Activated CD4-positive, alpha-beta T cell treated with anti-CD3 and anti-CD28 coated beads, Interleukin-2, amount 10 ng/mL, durations not matched to agents 7 days and 5 days (primary cell): ENCODE results near the gene C20orf204. TPM values are rescaled to one million over a fixed set of nuclear protein-coding genes. Genes with fewer than 3 reads are reported as not detected.
"Not testable (repeated sequence)": the region's sequence is repeated elsewhere in the genome, so short reads cannot be mapped to it uniquely, and the experiment has no call there.

Source experiments
- CTCF ChIA-PET: fragments of 350-600 bp; sonication (Branson Sonifier 250); formaldehyde crosslinking; loops from one replicate; lab custom pipeline; 2021; ENCODE audit warnings: antibody characterized with exemption; lab: Charles Lee
- POLR2A ChIA-PET: fragments of 350-600 bp; sonication (Branson Sonifier 250); formaldehyde crosslinking; loops from one replicate; lab custom pipeline; 2021; ENCODE audit warnings: antibody characterized with exemption; lab: Charles Lee
- DNase-seq: peaks from one replicate; pipeline ENCODE4 v3.0.0-alpha.2; 2020
- H3K27ac Mint-ChIP-seq: one replicate; pipeline ENCODE4 v1.8.0; 2021; ENCODE audit warnings: mild to moderate bottlenecking, moderate library complexity, mixed read lengths
- H3K27me3 Mint-ChIP-seq: one replicate; pipeline ENCODE4 v1.8.0; 2021; ENCODE audit warnings: mixed read lengths
- H3K36me3 Mint-ChIP-seq: one replicate; pipeline ENCODE4 v1.8.0; 2021; ENCODE audit warnings: low read depth, mixed read lengths
- H3K4me1 Mint-ChIP-seq: one replicate; pipeline ENCODE4 v1.8.0; 2021; ENCODE audit warnings: mixed read lengths
- H3K4me3 Mint-ChIP-seq: one replicate; pipeline ENCODE4 v1.8.0; 2021; ENCODE audit warnings: mild to moderate bottlenecking, moderate library complexity, mixed read lengths
- H3K9me3 Mint-ChIP-seq: one replicate; pipeline ENCODE4 v1.8.0; 2021; ENCODE audit warnings: mixed read lengths
- total RNA-seq, 2 experiments: library from RNA; stranded (reverse); gene quantifications; one replicate each; pipeline ENCODE4 v1.2.3, GENCODE V29; 2021

Gene C20orf204
- total RNA-seq, 2 experiments from 2014 or later = 3.5 to 4.8 TPM

DNA sequence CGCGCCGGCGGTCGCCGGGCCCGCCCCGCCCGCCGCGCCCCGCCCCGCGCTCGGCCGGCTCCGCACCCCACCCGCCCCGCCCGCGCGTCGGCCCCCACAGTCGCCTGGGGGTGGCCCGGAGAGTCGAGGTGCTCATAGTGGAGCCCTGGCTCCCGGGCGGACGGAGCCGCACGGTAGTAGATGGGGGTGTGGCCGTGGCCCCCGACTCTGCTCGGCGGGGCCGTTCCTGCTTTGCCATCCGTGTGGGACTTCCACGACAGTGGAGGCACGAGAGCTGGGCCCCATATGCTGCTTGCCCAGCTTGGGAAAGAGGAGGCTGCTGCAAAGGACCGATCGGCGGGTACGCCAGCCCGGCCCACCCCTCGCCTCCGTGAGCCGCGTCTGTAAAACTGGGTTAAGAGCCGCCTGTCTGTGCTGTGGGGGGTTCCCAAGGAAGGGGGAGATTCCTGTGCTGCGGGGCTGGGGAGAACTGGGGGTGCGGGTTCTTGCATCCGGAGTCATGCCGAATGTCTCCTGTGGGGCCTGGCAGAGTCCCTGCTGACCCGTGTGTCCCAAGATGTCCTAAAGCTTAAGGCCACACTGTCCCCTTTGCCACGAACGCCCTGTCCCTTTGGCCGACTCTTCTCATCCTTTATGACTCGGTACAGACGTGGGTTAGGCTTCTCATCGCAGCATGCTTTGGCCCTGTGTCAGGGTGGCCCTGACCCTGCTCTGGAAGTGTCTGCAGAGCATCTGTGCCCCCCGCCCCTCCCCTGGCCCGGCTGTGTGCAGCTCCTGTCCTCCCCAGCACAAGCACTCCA is 44.2 kb downstream of the C20orf204 start, which contains the start of gene OPRL1:
Gene OPRL1 (plus strand): TSS at position 70 of the 800 bp plus-strand sequence. CDS start 12,639 bp downstream, outside the sequence.
- ChIA-PET POLR2A (interaction anchor here (0.6 kb wide), 1 partner anchor 41 kb away, joined by 3 read pairs; no protein-coding TSS in a partner anchor), CTCF (interaction anchor here (0.9 to 5.1 kb wide), 3 partner anchors 11 to 41 kb away, joined by 4 to 30 read pairs (median 10); no protein-coding TSS in a partner anchor)
- H3K4me3 Mint-ChIP-seq = peak within 1 kb of the TSS; percentile 90
- DNase-seq = no peak
- no peaks in the 10 kb centered on the region for H3K9me3 Mint-ChIP-seq
- H3K4me1 Mint-ChIP-seq = peaks cover 49% of the 10 kb centered on the region
- H3K36me3 Mint-ChIP-seq = peaks cover 22% of the 10 kb centered on the region
- peaks cover 16% of the 10 kb centered on the region for H3K27me3 Mint-ChIP-seq
- peak within 1 kb of the TSS; percentile 83 for H3K27ac Mint-ChIP-seq

DNA sequence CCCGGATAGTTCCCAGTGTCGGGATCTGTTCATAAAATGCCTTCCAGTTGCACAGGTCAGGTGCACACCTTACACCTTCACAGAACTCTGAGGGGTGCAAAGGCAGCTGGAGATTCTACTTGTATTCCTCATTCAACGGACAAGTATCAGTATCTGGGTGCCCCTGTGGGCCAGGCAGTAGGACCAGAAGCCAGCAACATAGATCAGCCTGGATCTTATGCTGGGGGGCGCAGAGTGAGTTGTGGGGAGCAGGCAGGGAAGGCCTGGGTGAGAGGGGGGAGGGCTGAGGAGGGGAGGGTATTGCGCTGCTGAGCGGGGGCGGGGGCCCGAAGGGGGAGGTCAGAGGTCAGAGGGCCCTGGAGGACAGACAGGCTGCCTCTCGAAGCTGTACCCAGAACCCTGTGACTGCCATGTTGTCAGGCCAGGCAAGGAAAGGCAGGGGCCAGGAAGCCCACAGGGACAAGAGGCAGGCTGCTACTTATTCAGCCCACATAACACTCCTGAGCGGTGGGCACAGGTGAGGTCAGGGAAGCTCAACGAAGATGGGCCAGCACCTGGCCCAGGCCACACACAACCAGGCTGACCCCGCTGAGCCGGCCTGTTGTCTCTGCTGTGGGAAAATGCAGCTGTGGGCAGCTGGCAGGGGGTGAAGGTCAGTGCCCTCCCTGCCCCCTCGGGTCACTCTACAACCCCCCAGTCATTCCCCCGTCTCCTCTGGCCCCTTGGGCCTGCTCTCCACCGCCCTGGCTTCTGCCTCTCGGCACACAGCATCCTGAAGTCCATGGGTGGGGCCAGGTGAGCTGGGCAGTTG is 45.0 kb downstream of the C20orf204 start:
- no peak for DNase-seq
- peak overlapping the region; percentile 65 for H3K27ac Mint-ChIP-seq

DNA sequence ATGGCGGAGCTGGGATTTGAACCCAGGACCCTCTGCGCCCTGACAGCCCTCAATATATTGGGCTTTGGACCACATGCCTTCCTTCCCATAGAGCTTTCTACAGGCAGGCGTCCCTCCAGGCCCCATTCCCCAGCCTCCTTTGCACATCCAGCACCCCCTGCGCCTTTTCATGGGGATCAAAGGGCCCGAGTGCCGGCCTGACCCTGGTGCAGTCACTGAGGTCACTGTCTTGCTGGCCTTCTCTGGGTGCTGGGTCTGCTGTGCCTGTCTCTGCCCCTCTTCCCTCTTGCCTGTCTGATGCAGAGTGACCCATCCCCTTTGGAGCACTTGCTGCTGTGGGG is 45.6 kb downstream of the C20orf204 start:
- Mint-ChIP-seq H3K36me3 (peaks cover 15% of the 10 kb centered on the region), H3K9me3 (no peaks in the 10 kb centered on the region), H3K4me3 (peak overlapping the region; percentile 43), H3K4me1 (peaks cover 38% of the 10 kb centered on the region), H3K27ac (peak overlapping the region; percentile 54), H3K27me3 (peaks cover 28% of the 10 kb centered on the region)
- DNase-seq = no peak
- CTCF ChIA-PET = interaction anchor here (1.1 to 1.2 kb wide), 2 partner anchors 13 to 19 kb away, joined by 3 to 4 read pairs; partner anchors contain the start of gene TCEA2
- POLR2A ChIA-PET = no interaction called here

More for the DNA sequence above, 45.0 kb downstream of the C20orf204 start:
- Mint-ChIP-seq H3K36me3 (peaks cover 16% of the 10 kb centered on the region), H3K27me3 (peaks cover 24% of the 10 kb centered on the region), H3K4me1 (peaks cover 42% of the 10 kb centered on the region), H3K9me3 (no peaks in the 10 kb centered on the region), H3K4me3 (peak overlapping the region; percentile 70)
- CTCF ChIA-PET = interaction anchor here (1.2 to 2.0 kb wide), 2 partner anchors 12 kb away, joined by 4 to 10 read pairs; no protein-coding TSS in a partner anchor
- POLR2A ChIA-PET = no interaction called here

DNA sequence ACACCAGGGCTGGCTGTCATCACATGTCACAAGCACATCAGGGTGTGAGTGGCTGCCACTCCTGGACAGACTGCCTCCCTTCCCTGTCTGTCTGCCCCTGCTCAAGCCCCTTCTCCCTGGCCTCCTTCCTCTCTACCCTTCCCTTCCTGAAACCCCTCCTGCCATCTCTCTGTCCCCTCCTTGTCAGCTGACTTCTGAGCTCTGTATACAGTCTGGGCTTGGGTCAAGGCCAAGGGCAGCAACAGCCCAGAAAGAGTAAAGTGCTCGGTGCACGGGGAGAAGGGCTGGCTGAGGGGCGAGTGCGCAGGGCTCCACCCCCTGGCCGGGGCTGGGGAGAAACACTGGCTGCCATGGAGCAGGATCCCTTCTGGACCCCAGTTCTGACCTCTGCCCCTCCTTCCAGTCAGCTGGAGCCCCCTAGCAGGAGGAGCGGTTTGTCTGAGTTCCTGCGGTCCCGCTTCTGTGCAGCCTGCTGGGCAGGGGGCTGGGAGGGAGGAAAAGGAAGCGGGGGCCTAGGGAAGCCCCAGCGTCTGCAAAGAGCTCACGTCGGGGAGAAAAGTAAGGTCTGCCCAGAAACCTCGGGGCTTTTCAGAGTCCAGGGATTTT is 46.2 kb downstream of the C20orf204 start:
- Mint-ChIP-seq H3K36me3 (peaks cover 12% of the 10 kb centered on the region), H3K27ac (peak overlapping the region; percentile 54), H3K4me3 (peak overlapping the region; percentile 43), H3K4me1 (peaks cover 33% of the 10 kb centered on the region), H3K27me3 (peaks cover 28% of the 10 kb centered on the region), H3K9me3 (no peaks in the 10 kb centered on the region)
- CTCF ChIA-PET = interaction anchor here (1.0 to 1.7 kb wide), 4 partner anchors 13 to 204 kb away, joined by 3 to 6 read pairs (median 3); partner anchors contain the start of gene TCEA2
- POLR2A ChIA-PET = no interaction called here
- no peak for DNase-seq

DNA sequence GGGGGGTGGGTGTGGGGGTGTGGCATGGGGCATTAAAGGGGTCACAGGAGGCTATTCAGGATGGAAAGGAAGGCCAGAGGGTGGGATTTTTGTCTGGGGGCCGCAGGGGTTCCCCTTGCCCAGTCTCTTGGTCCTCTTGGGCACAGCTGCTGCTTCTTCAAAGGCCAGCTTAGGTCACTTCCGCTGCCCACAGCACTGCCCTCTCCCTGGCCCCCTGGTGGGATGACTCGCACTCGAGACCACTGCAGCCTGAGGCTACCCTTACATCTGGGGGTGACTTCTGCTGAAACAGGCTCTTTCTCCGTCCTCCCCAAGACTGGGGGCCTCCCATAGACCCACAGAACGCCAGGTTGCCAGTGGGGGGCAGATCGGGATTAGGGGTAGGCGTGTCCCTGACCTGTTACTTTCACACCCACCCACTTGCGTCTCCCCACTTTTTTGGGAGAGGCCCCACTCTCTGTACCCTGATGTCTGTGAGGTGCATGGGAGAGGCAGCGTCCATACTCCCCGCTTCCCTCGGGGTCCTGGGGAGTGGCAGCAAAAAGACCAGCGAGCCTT is 46.9 kb downstream of the C20orf204 start:
- H3K27ac Mint-ChIP-seq = no peak overlapping the region
- H3K4me3 Mint-ChIP-seq = peak overlapping the region; percentile 68
- H3K9me3 Mint-ChIP-seq = peaks cover 5% of the 10 kb centered on the region
- H3K36me3 Mint-ChIP-seq = peaks cover 7% of the 10 kb centered on the region
- ChIA-PET CTCF (interaction anchor here (0.9 to 2.1 kb wide), 11 partner anchors 11 to 203 kb away, joined by 3 to 16 read pairs (median 4); no protein-coding TSS in a partner anchor), POLR2A (no interaction called here)
- DNase-seq = no peak
- H3K4me1 Mint-ChIP-seq = peaks cover 32% of the 10 kb centered on the region
- H3K27me3 Mint-ChIP-seq = peaks cover 28% of the 10 kb centered on the region

DNA sequence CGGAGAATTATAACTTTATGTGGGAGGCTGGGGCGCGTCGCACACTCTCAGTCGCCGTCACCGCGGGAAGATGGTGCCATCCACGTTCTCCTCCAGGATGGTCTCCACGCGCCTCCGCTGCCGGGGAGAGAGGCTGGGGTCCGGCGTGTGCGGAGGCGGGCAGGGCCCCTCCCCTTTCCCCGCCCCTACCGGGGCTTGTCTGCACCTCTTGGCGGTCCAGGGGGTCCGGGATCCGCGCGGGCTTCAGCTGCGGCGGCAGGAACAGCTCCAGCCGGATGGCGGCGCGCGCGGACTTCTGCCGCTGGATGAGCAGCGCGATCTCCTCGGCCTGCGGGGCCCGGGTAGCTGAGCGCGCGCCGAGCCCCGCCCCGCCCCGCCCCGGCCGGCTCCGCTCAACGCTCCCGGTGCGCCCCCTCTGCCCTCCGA is 47.4 kb downstream of the C20orf204 start:
- ChIA-PET CTCF (interaction anchor here (0.7 to 2.1 kb wide), 18 partner anchors 11 to 546 kb away, joined by 3 to 16 read pairs (median 3); partner anchors contain the start of genes PRPF6 and PTK6), POLR2A (no interaction called here)
- H3K36me3 Mint-ChIP-seq = peaks cover 6% of the 10 kb centered on the region
- H3K27me3 Mint-ChIP-seq = peaks cover 31% of the 10 kb centered on the region
- H3K27ac Mint-ChIP-seq = no peak overlapping the region
- H3K4me1 Mint-ChIP-seq = peaks cover 32% of the 10 kb centered on the region
- peak; percentile 69 for DNase-seq
- H3K4me3 Mint-ChIP-seq = peak overlapping the region; percentile 68
- H3K9me3 Mint-ChIP-seq = peaks cover 9% of the 10 kb centered on the region

DNA sequence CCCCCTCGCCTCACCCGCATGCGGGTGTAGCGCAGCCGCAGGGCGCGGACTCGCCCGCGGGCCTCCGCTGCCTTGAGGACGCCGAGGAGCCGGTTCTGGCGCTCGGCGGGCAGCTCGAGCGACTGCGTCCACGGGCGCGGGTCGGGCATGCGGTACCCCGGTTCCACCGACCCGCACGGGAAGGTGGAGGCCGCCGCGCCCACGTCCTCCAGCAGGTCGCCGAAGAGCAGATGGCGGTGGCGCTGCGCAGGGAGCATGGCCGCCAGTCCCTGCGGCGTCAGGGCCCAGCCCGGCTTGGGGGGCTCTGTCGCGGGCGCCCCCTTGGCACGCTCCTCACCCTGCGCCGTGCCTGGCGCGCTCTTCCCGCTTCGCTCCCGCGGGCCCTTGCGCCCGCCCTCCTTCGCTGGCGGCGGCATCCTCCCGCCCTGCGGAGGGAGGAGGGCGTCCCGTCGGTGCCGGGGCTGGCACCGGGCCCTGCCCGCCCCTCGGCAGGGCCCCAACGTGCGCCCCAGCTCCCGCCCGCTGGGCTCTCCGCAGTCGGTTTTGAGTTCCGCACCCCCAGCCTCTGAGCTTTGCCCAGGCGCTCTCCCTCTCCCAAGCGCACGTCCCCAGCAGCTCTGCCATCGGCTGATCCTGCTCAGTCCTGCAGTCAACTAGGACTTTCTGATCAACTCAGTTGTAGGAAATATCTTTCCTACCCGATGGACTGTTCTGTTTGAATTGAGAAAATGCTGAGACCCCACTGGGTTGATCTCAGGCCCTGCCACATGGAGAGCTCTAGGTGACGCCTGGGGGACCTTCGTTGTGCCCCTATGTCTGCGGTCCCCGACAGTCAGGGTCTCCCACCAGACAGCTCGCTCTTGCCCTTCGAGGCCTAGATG is 48.1 kb downstream of the C20orf204 start, which contains the start of gene LKAAEAR1:
Gene LKAAEAR1 (minus strand): TSS at position 595 of the 881 bp plus-strand sequence. CDS start 179 bp downstream, at position 416.
- H3K27me3 Mint-ChIP-seq = peaks cover 31% of the 10 kb centered on the region

DNA sequence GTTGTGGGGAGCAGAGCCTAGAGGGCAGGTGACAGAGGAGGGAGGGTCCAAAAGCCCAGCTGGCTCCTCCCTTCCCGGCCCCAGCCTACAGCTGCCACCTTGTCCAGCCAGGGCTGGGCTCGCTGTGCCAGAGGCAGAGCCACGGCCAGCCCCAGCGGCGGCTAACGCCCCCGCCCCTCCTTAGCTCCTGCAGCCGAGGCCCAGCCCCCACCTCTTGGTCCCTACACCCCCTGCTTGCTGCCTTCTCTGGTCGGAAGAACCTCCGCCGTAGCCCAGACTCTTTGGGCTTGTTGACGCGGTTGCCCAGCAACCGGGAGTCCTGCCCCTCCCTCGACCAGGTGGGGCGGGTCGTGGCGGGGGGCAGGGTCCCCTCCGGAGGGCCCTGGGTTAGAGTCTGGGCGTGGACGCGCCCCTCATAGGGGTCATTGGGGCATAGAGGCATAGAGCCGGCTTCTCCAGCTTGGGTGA is 48.7 kb downstream of the C20orf204 start:
- CTCF ChIA-PET = interaction anchor here (1.4 to 2.1 kb wide), 6 partner anchors 13 to 172 kb away, joined by 3 to 16 read pairs (median 7); partner anchors contain the start of gene PRPF6
- H3K4me1 Mint-ChIP-seq = peaks cover 32% of the 10 kb centered on the region
- H3K27ac Mint-ChIP-seq = no peak overlapping the region
- POLR2A ChIA-PET = no interaction called here
- H3K27me3 Mint-ChIP-seq = peaks cover 31% of the 10 kb centered on the region
- H3K4me3 Mint-ChIP-seq = peak overlapping the region; percentile 72
- H3K9me3 Mint-ChIP-seq = peaks cover 9% of the 10 kb centered on the region
- no peaks in the 10 kb centered on the region for H3K36me3 Mint-ChIP-seq
- DNase-seq = no peak

More for the DNA sequence above, 48.1 kb downstream of the C20orf204 start, which contains the start of gene LKAAEAR1:
- H3K4me3 Mint-ChIP-seq = peak within 1 kb of the TSS; percentile 72
- peaks cover 2% of the 10 kb centered on the region for H3K36me3 Mint-ChIP-seq
- CTCF ChIA-PET = interaction anchor here (0.7 to 2.1 kb wide), 17 partner anchors 12 to 547 kb away, joined by 3 to 16 read pairs (median 3); partner anchors contain the start of genes PRPF6 and PTK6
- H3K27ac Mint-ChIP-seq = no peak within 1 kb of the TSS
- peaks cover 9% of the 10 kb centered on the region for H3K9me3 Mint-ChIP-seq
- POLR2A ChIA-PET = no interaction called here
- DNase-seq = no peak
- peaks cover 32% of the 10 kb centered on the region for H3K4me1 Mint-ChIP-seq

DNA sequence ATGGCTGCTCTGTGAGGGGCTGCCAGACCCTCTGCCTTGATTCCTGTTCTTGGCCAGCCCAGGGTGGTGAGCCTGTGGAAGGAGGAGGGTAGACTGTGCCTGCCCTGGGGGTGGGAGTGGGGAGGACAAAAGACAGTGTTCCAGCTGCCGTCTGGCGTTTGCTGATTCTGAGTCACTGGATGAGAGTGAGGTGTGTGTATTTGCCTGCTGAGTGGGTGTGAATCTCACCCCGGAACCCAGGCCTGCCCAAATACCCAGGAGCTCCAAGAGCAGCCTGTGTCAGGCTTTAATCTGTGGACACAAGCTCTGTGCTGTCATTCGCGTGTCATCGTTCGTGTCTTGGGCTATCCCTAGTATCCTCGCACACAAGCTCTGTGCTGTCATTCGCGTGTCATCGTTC is 50.8 kb downstream of the C20orf204 start:
- H3K27ac Mint-ChIP-seq = no peak overlapping the region
- ChIA-PET CTCF (interaction anchor here (0.9 kb wide), 1 partner anchor 13 kb away, joined by 3 read pairs; no protein-coding TSS in a partner anchor), POLR2A (no interaction called here)
- peaks cover 29% of the 10 kb centered on the region for H3K27me3 Mint-ChIP-seq
- H3K4me3 Mint-ChIP-seq = no peak overlapping the region
- peaks cover 9% of the 10 kb centered on the region for H3K9me3 Mint-ChIP-seq
- H3K36me3 Mint-ChIP-seq = no peaks in the 10 kb centered on the region
- peaks cover 19% of the 10 kb centered on the region for H3K4me1 Mint-ChIP-seq
- DNase-seq = no peak

DNA sequence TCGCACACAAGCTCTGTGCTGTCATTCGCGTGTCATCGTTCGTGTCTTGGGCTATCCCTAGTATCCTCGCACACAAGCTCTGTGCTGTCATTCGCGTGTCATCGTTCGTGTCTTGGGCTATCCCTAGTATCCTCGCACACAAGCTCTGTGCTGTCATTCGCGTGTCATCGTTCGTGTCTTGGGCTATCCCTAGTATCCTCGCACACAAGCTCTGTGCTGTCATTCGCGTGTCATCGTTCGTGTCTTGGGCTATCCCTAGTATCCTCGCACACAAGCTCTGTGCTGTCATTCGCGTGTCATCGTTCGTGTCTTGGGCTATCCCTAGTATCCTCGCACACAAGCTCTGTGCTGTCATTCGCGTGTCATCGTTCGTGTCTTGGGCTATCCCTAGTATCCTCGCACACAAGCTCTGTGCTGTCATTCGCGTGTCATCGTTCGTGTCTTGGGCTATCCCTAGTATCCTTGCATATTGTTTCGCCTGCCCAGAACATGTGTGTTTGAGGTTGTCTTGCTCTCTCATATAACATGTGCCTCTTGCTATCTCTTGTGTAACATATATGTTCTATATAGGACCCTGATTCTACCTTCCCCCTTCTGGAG is 51.3 kb downstream of the C20orf204 start:
- H3K27ac Mint-ChIP-seq, DNase-seq, H3K36me3 Mint-ChIP-seq, H3K9me3 Mint-ChIP-seq, H3K4me3 Mint-ChIP-seq, CTCF ChIA-PET, POLR2A ChIA-PET: not testable (repeated sequence)
- Mint-ChIP-seq H3K4me1 (peaks cover 14% of the 10 kb centered on the region), H3K27me3 (peaks cover 25% of the 10 kb centered on the region)
